GM23248 (cell line): ENCODE results near the gene MBL2. TPM values are rescaled to one million over a fixed set of nuclear protein-coding genes. Genes with fewer than 3 reads are reported as not detected.

Experiments used
- DNase-seq: peaks from one replicate; pipeline ENCODE4 v3.0.0-alpha.2; 2015
- H2AFZ ChIP-seq: fragments of 200-600 bp; sonication (generic); 2 replicates; pipeline ENCODE4 v1.6.1; 2016; ENCODE audit warnings: antibody characterized with exemption
- H3F3A ChIP-seq: fragments of 200-600 bp; sonication (generic); 2 replicates; pipeline ENCODE4 v1.6.1; 2016; ENCODE audit warnings: mild to moderate bottlenecking, antibody characterized with exemption, mixed run types; ENCODE audit not compliant: insufficient read depth
- H3K27ac ChIP-seq: fragments of 200-600 bp; sonication (generic); 2 replicates; pipeline ENCODE4 v1.5.1; 2016; ENCODE audit warnings: mild to moderate bottlenecking
- H3K27me3 ChIP-seq: fragments of 200-600 bp; sonication (generic); replicated peaks from 2 replicates; pipeline ENCODE4 v1.6.1; 2016; ENCODE audit warnings: mild to moderate bottlenecking; ENCODE audit not compliant: insufficient read depth
- H3K36me3 ChIP-seq: fragments of 200-600 bp; sonication (generic); 2 replicates; pipeline ENCODE4 v1.6.1; 2016; ENCODE audit warnings: low read depth, mild to moderate bottlenecking
- H3K4me1 ChIP-seq: fragments of 200-600 bp; sonication (generic); 2 replicates; pipeline ENCODE4 v1.6.1; 2016; ENCODE audit warnings: mild to moderate bottlenecking; ENCODE audit not compliant: insufficient read depth
- H3K4me2 ChIP-seq: fragments of 200-600 bp; sonication (generic); one replicate; pipeline ENCODE4 v1.6.1; 2016; ENCODE audit warnings: mild to moderate bottlenecking; ENCODE audit not compliant: unreplicated experiment
- H3K4me3 ChIP-seq: fragments of 200-600 bp; sonication (generic); 2 replicates; pipeline ENCODE4 v1.5.1; 2016; ENCODE audit warnings: mild to moderate bottlenecking
- H3K79me2 ChIP-seq: fragments of 200-600 bp; sonication (generic); 2 replicates; pipeline ENCODE4 v1.6.1; 2016; ENCODE audit warnings: mild to moderate bottlenecking; ENCODE audit not compliant: insufficient read depth
- H3K9ac ChIP-seq: fragments of 200-600 bp; sonication (generic); 2 replicates; pipeline ENCODE4 v1.6.1; 2016; ENCODE audit warnings: mild to moderate bottlenecking
- H3K9me2 ChIP-seq: fragments of 200-600 bp; sonication (generic); 2 replicates; pipeline ENCODE4 v1.6.1; 2016; ENCODE audit warnings: mixed run types, mild to moderate bottlenecking, moderate library complexity; ENCODE audit not compliant: insufficient read depth
- H3K9me3 ChIP-seq: fragments of 200-600 bp; sonication (generic); one replicate; pipeline ENCODE4 v1.6.1; 2017; ENCODE audit warnings: low read depth
- H4K20me1 ChIP-seq: fragments of 200-600 bp; sonication (generic); 2 replicates; pipeline ENCODE4 v1.6.0; 2016; ENCODE audit not compliant: insufficient read depth
- EZH2 ChIP-seq: fragments of 200-600 bp; sonication (generic); IDR thresholded peaks from 2 replicates; pipeline ENCODE4 v1.6.1; 2018; ENCODE audit warnings: antibody characterized with exemption, mild to moderate bottlenecking; ENCODE audit not compliant: insufficient read depth, poor library complexity, severe bottlenecking
- EZH2phosphoT487 ChIP-seq: fragments of 200-600 bp; sonication (generic); IDR thresholded peaks from 2 replicates; pipeline ENCODE4 v1.6.1; 2018; ENCODE audit warnings: antibody characterized with exemption, moderate library complexity, mild to moderate bottlenecking, low read depth; ENCODE audit not compliant: insufficient read depth
- WGBS, 2 experiments: methylation state at CpG; one replicate each; pipeline ENCODE4 v1.1.6; 2015 to 2017; ENCODE audit warnings: low lambda C conversion rate in 2 of 2, low coverage in 1 of 2; ENCODE audit errors: missing lambda C conversion rate in 2 of 2; 5-methylcytosine and 5-hydroxymethylcytosine counted together
- in situ Hi-C: fragments of 300-500 bp; cut with MboI; formaldehyde crosslinking; loops from 2 replicates; pipeline ENCODE4 v1.15.0; 2020
- polyA plus RNA-seq: library from polyadenylated mRNA; unstranded; fragments of >200 nt; fragmentation: Nextera tagmentation; extraction: Ambion mirVana; gene quantifications from 2 replicates; pipeline ENCODE4 v1.2.1, GENCODE V29; 2016
- total RNA-seq: library from RNA; depleted of rRNA; stranded (reverse); fragments of >200 nt; shearing (Covaris generic); gene quantifications from 2 replicates; pipeline ENCODE4 v1.2.3, GENCODE V29; 2014

The MBL2 gene
- total and polyA plus RNA-seq, 2 experiments from 2014 or later, result not detected

DNA sequence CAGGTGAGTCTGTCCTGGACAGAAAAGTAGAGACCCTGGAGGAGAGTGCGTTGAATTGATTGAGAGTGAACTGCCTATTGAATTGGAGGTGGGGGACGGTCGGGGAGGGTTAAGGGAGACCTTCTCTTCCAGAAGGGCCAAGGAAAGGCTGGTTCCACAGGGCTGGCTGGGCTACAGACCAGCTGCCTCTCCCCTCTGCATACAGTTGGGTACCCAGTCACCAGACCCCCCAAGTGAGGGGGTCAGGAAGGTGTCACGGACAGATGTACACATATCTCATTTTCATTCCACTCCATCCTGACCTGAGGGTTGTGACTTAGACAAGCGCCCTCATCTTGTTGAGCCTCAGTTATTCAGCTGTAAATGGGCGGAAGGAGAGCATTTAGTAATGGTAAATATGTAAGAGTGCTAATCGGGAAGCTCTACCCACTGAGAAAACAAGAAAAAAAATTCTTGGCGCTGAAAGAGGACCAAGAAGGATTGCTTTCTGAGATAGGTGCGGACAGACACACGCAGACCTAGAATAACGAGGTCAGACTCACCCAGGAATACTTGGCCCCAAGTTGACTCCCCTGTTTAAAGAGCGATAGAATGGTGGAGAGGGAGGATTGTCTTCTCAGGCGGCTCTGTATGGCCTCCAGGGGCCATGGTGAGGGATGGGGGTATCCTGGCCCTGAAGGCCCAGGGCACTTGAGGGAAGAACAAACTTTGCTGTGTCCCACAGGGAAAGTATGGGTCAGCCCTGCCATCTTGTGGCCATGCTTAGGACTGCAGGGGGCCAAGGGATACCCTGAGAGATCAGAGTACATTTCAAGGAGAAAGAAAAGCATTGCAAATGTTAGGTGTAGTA lies 7.2 kb upstream of the MBL2 start:
- in situ Hi-C loops, result no loop called here
- Histone ChIP-seq H3K4me1 (no peaks in the 10 kb centered on the region), H2AFZ (no peak overlapping the region), H3K36me3 (no peaks in the 10 kb centered on the region), H3K4me3 (no peak overlapping the region), H3K27me3 (0 out of 2 replicates have a peak, but pooled peaks cover 8% of the 10 kb centered on the region), H3K9me3 (no peaks in the 10 kb centered on the region), H3F3A (no peaks in the 10 kb centered on the region), H3K9ac (no peak overlapping the region), H3K79me2 (no peaks in the 10 kb centered on the region), H3K9me2 (no peaks in the 10 kb centered on the region), H4K20me1 (no peaks in the 10 kb centered on the region), H3K27ac (no peak overlapping the region), H3K4me2 (no peak overlapping the region)
- TF ChIP-seq EZH2 (no peak), EZH2phosphoT487 (no peak)
- DNase-seq, result peak; percentile 69
- 62 to 63% methylated on average over 13 of the region's 13 CpGs for WGBS, 2 experiments

DNA sequence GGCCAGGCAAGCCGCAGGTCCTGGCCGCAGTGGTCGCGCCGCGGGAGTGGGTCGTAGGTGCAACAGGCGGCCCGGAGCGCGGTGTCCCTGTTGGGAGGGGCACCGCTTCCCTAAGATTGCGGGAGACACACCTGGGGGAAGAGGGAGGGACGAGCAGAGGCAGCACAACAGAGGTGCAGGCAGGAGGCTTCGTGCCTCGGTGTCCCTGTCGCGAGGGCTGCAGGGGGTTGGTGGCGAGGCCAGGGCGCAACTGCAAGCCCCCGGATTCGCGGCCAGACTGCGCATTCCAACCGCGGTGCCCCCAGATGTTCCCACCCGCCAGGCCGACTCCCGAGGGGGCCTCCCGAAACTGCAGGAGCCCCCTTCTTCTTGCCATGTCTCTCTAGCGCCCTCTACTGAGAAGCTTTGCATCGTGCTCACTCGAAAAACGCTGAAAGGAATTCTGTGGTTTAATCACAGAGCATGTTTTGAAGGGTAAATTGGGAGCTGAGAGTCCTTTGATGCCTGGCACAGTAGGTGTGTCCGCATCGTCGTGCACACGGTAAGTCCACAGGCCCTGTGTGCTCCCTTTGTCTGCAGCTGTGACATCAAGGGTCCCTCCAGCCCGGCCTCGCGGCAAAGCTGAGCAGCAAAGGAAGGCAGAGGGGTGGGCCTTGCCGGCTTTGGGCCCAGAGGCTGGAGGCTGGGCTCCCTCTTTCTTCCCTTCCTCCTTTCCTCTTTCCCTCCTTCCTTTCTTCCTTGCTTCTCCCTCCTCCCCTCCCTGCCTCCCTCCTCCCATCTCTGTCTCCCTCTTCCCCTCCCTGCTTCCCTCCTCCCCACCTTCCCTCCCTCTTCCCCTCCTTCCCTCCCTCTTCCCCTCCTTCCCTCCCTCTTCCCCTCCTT lies 6.2 kb upstream of the MBL2 start:
- Histone ChIP-seq H3K36me3 (no peaks in the 10 kb centered on the region), H3K4me3 (no peak overlapping the region), H3K9me3 (no peaks in the 10 kb centered on the region), H3K9me2 (no peaks in the 10 kb centered on the region), H3F3A (no peaks in the 10 kb centered on the region), H3K27ac (no peak overlapping the region), H3K4me2 (no peak overlapping the region), H3K27me3 (0 out of 2 replicates have a peak, but pooled peaks cover 8% of the 10 kb centered on the region), H3K4me1 (no peaks in the 10 kb centered on the region), H4K20me1 (no peaks in the 10 kb centered on the region), H3K79me2 (no peaks in the 10 kb centered on the region), H3K9ac (no peak overlapping the region), H2AFZ (no peak overlapping the region)
- 42 to 45% methylated on average over 35 to 42 of the region's 42 CpGs for WGBS, 2 experiments
- peak; percentile 49 for DNase-seq
- TF ChIP-seq EZH2phosphoT487, result no peak
- no peak for TF ChIP-seq EZH2
- in situ Hi-C loops, result no loop called here

- Histone ChIP-seq H3K9me2 (no peaks in the 10 kb centered on the region), H3K4me2 (no peak overlapping the region), H3K36me3 (no peaks in the 10 kb centered on the region), H3K27ac (no peak overlapping the region), H3F3A (no peaks in the 10 kb centered on the region), H2AFZ (no peak overlapping the region), H3K4me1 (0 out of 2 replicates have a peak, but pooled peaks cover 2% of the 10 kb centered on the region), H3K9ac (no peak overlapping the region), H3K4me3 (no peak overlapping the region), H4K20me1 (no peaks in the 10 kb centered on the region), H3K27me3 (0 out of 2 replicates have a peak, but pooled peaks cover 8% of the 10 kb centered on the region), H3K79me2 (no peaks in the 10 kb centered on the region), H3K9me3 (no peaks in the 10 kb centered on the region)
- 80% methylated on average over 5 of the region's 5 CpGs for WGBS, 2 experiments
- in situ Hi-C loops, result no loop called here
- TF ChIP-seq EZH2 (no peak), EZH2phosphoT487 (no peak)
- no peak for DNase-seq
Observed at GRCh38 chr10:52777414-52777813, 4.8 kb upstream of the MBL2 start.

DNA sequence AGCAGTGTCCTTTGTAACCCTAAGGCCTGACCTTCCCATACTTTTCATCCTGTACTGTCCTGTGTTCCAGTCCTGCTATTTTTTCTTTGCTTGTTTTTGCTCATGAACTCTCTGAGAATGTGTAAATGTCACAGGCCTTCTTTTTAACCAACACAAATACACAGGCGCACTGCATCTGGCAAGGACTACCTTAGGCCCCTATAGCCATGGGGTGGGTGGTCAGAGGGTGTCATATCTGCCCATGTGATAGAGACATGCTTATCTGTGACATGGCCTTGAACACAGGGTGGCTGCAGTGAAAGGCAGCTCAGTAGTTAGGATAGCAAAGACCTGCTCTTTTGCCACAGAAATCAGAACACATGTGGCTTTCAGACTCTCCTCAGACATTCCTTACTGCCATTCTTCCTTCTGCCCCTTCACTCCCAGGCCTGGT lies 3.9 kb upstream of the MBL2 start:
- no peak overlapping the region for H3K27ac ChIP-seq
- H3K27me3 ChIP-seq, result 0 out of 2 replicates have a peak, but pooled peaks cover 8% of the 10 kb centered on the region
- TF ChIP-seq EZH2phosphoT487, result no peak
- no peak for TF ChIP-seq EZH2
- H3F3A ChIP-seq, result no peaks in the 10 kb centered on the region
- no peaks in the 10 kb centered on the region for H3K9me3 ChIP-seq
- H3K4me2 ChIP-seq, result no peak overlapping the region
- no peak for DNase-seq
- no peaks in the 10 kb centered on the region for H4K20me1 ChIP-seq
- H3K9me2 ChIP-seq, result no peaks in the 10 kb centered on the region
- WGBS, 2 experiments, result 0% methylated on average over 1 of the region's 1 CpG; no CpG with 5 or more reads in 1 of the 2 experiments
- H3K9ac ChIP-seq, result no peak overlapping the region
- no peaks in the 10 kb centered on the region for H3K79me2 ChIP-seq
- no peak overlapping the region for H2AFZ ChIP-seq
- H3K36me3 ChIP-seq, result no peaks in the 10 kb centered on the region
- in situ Hi-C loops, result no loop called here
- 0 out of 2 replicates have a peak, but pooled peaks cover 9% of the 10 kb centered on the region for H3K4me1 ChIP-seq
- H3K4me3 ChIP-seq, result no peak overlapping the region
